ENCODE data around the gene GPATCH4. TPM values are rescaled to one million over a fixed set of nuclear protein-coding genes. Genes with fewer than 3 reads are reported as not detected.

The GPATCH4 gene
- total RNA-seq, 1 donor from 2014 or later, result 24.0 TPM

DNA sequence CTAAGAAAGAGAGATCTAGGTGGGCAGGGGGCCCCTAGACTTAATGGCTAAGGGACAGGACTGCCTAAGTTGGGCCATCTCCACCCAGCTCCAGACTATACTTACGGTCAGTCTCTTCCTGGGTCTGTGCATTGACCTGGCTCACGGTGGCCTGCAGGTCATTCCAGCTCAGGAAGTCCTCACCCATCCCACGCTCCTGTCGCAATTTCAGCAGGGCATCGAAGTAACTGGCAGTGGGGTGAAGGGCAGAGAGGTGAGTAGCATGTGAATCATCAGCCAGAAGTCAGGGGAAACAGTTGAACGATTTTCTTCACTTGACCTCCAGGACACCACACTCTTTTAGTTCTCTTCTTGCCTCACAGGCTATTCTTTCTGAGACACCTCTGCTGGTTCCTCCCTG lies 49.4 kb downstream of the GPATCH4 start:
- Mint-ChIP-seq H3K36me3 (peaks cover 7% of the 10 kb centered on the region), H3K9me3 (no peaks in the 10 kb centered on the region), H3K27me3 (ENCODE audit: low read depth) (no peaks in the 10 kb centered on the region), H3K27ac (no peak overlapping the region), H3K4me3 (no peak overlapping the region), H3K4me1 (no peaks in the 10 kb centered on the region)
- no peak for DNase-seq (ENCODE audit: low spot score in 2 of 2, unreplicated experiment in 2 of 2)
- TF ChIP-seq, protein P1, sequence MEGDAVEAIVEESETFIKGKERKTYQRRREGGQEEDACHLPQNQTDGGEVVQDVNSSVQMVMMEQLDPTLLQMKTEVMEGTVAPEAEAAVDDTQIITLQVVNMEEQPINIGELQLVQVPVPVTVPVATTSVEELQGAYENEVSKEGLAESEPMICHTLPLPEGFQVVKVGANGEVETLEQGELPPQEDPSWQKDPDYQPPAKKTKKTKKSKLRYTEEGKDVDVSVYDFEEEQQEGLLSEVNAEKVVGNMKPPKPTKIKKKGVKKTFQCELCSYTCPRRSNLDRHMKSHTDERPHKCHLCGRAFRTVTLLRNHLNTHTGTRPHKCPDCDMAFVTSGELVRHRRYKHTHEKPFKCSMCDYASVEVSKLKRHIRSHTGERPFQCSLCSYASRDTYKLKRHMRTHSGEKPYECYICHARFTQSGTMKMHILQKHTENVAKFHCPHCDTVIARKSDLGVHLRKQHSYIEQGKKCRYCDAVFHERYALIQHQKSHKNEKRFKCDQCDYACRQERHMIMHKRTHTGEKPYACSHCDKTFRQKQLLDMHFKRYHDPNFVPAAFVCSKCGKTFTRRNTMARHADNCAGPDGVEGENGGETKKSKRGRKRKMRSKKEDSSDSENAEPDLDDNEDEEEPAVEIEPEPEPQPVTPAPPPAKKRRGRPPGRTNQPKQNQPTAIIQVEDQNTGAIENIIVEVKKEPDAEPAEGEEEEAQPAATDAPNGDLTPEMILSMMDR (IDR thresholded peaks at IDR 0.05; ENCODE audit: unreplicated experiment), result no peak

GRCh38 chr1:156551066-156551643 lies 50.1 kb downstream of the GPATCH4 start:
- no peak for DNase-seq (ENCODE audit: low spot score in 2 of 2, unreplicated experiment in 2 of 2)
- Mint-ChIP-seq H3K36me3 (peaks cover 7% of the 10 kb centered on the region), H3K9me3 (no peaks in the 10 kb centered on the region), H3K4me1 (no peaks in the 10 kb centered on the region), H3K27me3 (ENCODE audit: low read depth) (no peaks in the 10 kb centered on the region), H3K27ac (no peak overlapping the region), H3K4me3 (no peak overlapping the region)
- TF ChIP-seq, protein P1 (IDR thresholded peaks at IDR 0.05; ENCODE audit: unreplicated experiment), result no peak

- no peak for DNase-seq (ENCODE audit: low spot score in 2 of 2, unreplicated experiment in 2 of 2)
- Mint-ChIP-seq H3K27me3 (ENCODE audit: low read depth) (no peaks in the 10 kb centered on the region), H3K36me3 (peaks cover 5% of the 10 kb centered on the region), H3K9me3 (no peaks in the 10 kb centered on the region), H3K27ac (no peak overlapping the region), H3K4me3 (no peak overlapping the region), H3K4me1 (no peaks in the 10 kb centered on the region)
- TF ChIP-seq, protein P1 (IDR thresholded peaks at IDR 0.05; ENCODE audit: unreplicated experiment), result no peak
These were observed 50.9 kb downstream of the GPATCH4 start for GRCh38 chr1:156550346-156550745.

- Mint-ChIP-seq H3K4me3 (no peak overlapping the region), H3K9me3 (no peaks in the 10 kb centered on the region), H3K4me1 (no peaks in the 10 kb centered on the region), H3K27ac (no peak overlapping the region), H3K36me3 (peaks cover 5% of the 10 kb centered on the region), H3K27me3 (ENCODE audit: low read depth) (no peaks in the 10 kb centered on the region)
- TF ChIP-seq, protein P1 (IDR thresholded peaks at IDR 0.05; ENCODE audit: unreplicated experiment), result no peak
- no peak for DNase-seq (ENCODE audit: low spot score in 2 of 2, unreplicated experiment in 2 of 2)
These were observed 51.4 kb downstream of the GPATCH4 start for GRCh38 chr1:156549831-156550230.

- no peak for DNase-seq (ENCODE audit: low spot score in 2 of 2, unreplicated experiment in 2 of 2)
- Mint-ChIP-seq H3K36me3 (peaks cover 4% of the 10 kb centered on the region), H3K9me3 (no peaks in the 10 kb centered on the region), H3K27ac (no peak overlapping the region), H3K4me3 (no peak overlapping the region), H3K4me1 (no peaks in the 10 kb centered on the region), H3K27me3 (ENCODE audit: low read depth) (no peaks in the 10 kb centered on the region)
- TF ChIP-seq, protein P1 (IDR thresholded peaks at IDR 0.05; ENCODE audit: unreplicated experiment), result no peak
These were observed 51.9 kb downstream of the GPATCH4 start for GRCh38 chr1:156549390-156549789.

- peaks cover 2% of the 10 kb centered on the region for H3K36me3 Mint-ChIP-seq
- no peak for DNase-seq (ENCODE audit: low spot score in 2 of 2, unreplicated experiment in 2 of 2)
- H3K27me3 Mint-ChIP-seq (ENCODE audit: low read depth), result no peaks in the 10 kb centered on the region
- H3K27ac Mint-ChIP-seq, result no peak overlapping the region
- TF ChIP-seq, protein P1 (IDR thresholded peaks at IDR 0.05; ENCODE audit: unreplicated experiment), result no peak
- no peaks in the 10 kb centered on the region for H3K9me3 Mint-ChIP-seq
- H3K4me1 Mint-ChIP-seq, result peaks cover 5% of the 10 kb centered on the region
- H3K4me3 Mint-ChIP-seq, result no peak overlapping the region
These were observed 53.3 kb downstream of the GPATCH4 start for GRCh38 chr1:156547982-156548381.
